DOHH2 (cell line): ENCODE measurements around the gene TBC1D16.

Experiments
- H3F3A ChIP-seq: fragments of 200-600 bp; sonication (generic), shearing (Covaris generic); 2 replicates; pipeline ENCODE4 v1.6.0; 2016; ENCODE audit warnings: antibody characterized with exemption, mild to moderate bottlenecking; ENCODE audit not compliant: control insufficient read depth, insufficient read depth
- H3K27ac ChIP-seq: fragments of 200-600 bp; sonication (generic); 2 replicates; pipeline ENCODE4 v1.5.1; 2014; ENCODE audit warnings: low read depth, mild to moderate bottlenecking, low read length, moderate library complexity
- H3K27me3 ChIP-seq: fragments of 200-600 bp; sonication (generic); 2 replicates; pipeline ENCODE4 v1.6.1; 2014; ENCODE audit warnings: mild to moderate bottlenecking, low read length, mixed read lengths; ENCODE audit not compliant: control insufficient read depth
- H3K36me3 ChIP-seq: fragments of 200-600 bp; sonication (generic); 2 replicates; pipeline ENCODE4 v1.6.1; 2014; ENCODE audit warnings: mild to moderate bottlenecking, low read length, moderate library complexity, mixed read lengths; ENCODE audit not compliant: control insufficient read depth
- H3K4me1 ChIP-seq: fragments of 200-600 bp; sonication (generic); 2 replicates; pipeline ENCODE4 v1.6.1; 2014; ENCODE audit warnings: mild to moderate bottlenecking, low read length, mixed read lengths; ENCODE audit not compliant: control insufficient read depth
- H3K4me2 ChIP-seq: fragments of 200-600 bp; sonication (generic); 2 replicates; pipeline ENCODE4 v1.6.0; 2014; ENCODE audit warnings: mild to moderate bottlenecking, low read length, moderate library complexity
- H3K4me3 ChIP-seq: fragments of 200-600 bp; sonication (generic); 2 replicates; pipeline ENCODE4 v1.5.1; 2014; ENCODE audit warnings: mild to moderate bottlenecking, low read length, mixed read lengths
- H3K79me2 ChIP-seq: fragments of 200-600 bp; sonication (generic); 2 replicates; pipeline ENCODE4 v1.6.1; 2014; ENCODE audit warnings: mild to moderate bottlenecking, low read length, mixed read lengths; ENCODE audit not compliant: control insufficient read depth
- H3K9me2 ChIP-seq: fragments of 200-600 bp; sonication (generic); replicated peaks from 2 replicates; pipeline ENCODE4 v1.6.1; 2014; ENCODE audit warnings: mild to moderate bottlenecking, low read length, mixed read lengths; ENCODE audit not compliant: control insufficient read depth
- H3K9me3 ChIP-seq: fragments of 200-600 bp; sonication (generic); 2 replicates; pipeline ENCODE4 v1.6.1; 2014; ENCODE audit warnings: antibody characterized with exemption, low read length, mixed read lengths; ENCODE audit not compliant: control insufficient read depth, insufficient read depth
- H4K20me1 ChIP-seq: fragments of 200-600 bp; sonication (generic); 2 replicates; pipeline ENCODE4 v1.6.0; 2014; ENCODE audit warnings: low read depth, mild to moderate bottlenecking, antibody characterized with exemption, low read length, moderate library complexity; ENCODE audit not compliant: control insufficient read depth, insufficient read depth
- CTCF ChIP-seq: fragments of 200-600 bp; sonication (generic); IDR thresholded peaks from one replicate; pipeline ENCODE4 v1.5.1; 2014; ENCODE audit warnings: antibody characterized with exemption, mild to moderate bottlenecking, low read depth, low read length; ENCODE audit not compliant: poor library complexity, severe bottlenecking
- EZH2phosphoT487 ChIP-seq: fragments of 200-600 bp; sonication (generic); IDR thresholded peaks from 2 replicates; pipeline ENCODE4 v1.6.1; 2017; ENCODE audit warnings: borderline replicate concordance, mild to moderate bottlenecking, antibody characterized with exemption, low read length, moderate library complexity, mixed read lengths

TBC1D16 gene

GRCh38 chr17:80072410-80072809 lies 36.7 kb upstream of the TBC1D16 start:
- TF ChIP-seq EZH2phosphoT487 (no peak), CTCF (no peak)
- Histone ChIP-seq H4K20me1 (no peaks in the 10 kb centered on the region), H3K27me3 (no peaks in the 10 kb centered on the region), H3K9me2 (no peaks in the 10 kb centered on the region), H3K4me1 (no peaks in the 10 kb centered on the region), H3K4me3 (no peak overlapping the region), H3K36me3 (no peaks in the 10 kb centered on the region), H3K9me3 (no peaks in the 10 kb centered on the region), H3K4me2 (no peak overlapping the region), H3F3A (no peaks in the 10 kb centered on the region), H3K79me2 (no peaks in the 10 kb centered on the region), H3K27ac (no peak overlapping the region)

DNA sequence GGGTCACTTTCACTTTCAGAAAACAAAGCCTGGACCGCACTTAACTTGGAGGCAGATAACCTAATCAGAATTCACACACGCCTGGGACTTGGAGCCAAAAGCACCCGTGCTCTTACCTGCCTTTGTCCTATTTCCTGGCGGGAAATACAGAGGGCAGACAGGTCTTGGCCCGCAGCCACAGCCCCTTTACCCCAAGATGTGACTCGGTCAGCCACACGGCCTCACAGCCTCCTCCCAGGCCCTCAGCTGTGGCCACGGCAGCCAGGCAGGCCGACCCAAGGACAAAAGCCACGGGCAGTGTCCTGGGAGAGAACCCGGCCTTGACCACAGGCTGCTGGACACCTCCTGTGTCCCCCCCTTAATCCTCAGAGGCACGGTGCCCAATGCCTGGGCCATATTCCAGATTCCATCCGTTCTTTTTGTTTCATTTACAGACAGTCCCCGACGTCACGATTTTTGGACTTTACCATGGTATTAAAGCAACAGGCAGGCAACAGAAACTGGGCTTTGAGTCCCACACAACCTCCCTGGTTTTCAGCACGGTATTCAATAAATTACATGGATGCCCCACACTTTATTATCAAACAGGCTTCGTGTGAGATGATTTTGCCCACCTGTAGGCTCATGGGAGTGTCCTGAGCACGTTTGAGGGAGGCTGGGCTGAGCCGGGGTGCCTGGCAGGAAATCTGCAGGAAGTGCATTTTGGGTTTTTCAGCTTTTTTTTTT lies 35.6 kb upstream of the TBC1D16 start:
- Histone ChIP-seq H3K9me3 (no peaks in the 10 kb centered on the region), H4K20me1 (no peaks in the 10 kb centered on the region), H3F3A (no peaks in the 10 kb centered on the region), H3K4me1 (no peaks in the 10 kb centered on the region), H3K9me2 (no peaks in the 10 kb centered on the region), H3K4me2 (no peak overlapping the region), H3K27me3 (no peaks in the 10 kb centered on the region), H3K27ac (no peak overlapping the region), H3K4me3 (no peak overlapping the region), H3K79me2 (no peaks in the 10 kb centered on the region), H3K36me3 (no peaks in the 10 kb centered on the region)
- no peak for TF ChIP-seq CTCF
- TF ChIP-seq EZH2phosphoT487 = no peak

GRCh38 chr17:80070375-80071115 lies 34.9 kb upstream of the TBC1D16 start:
- Histone ChIP-seq H3K79me2 (no peaks in the 10 kb centered on the region), H3K4me2 (no peak overlapping the region), H3K9me3 (no peaks in the 10 kb centered on the region), H3K27ac (no peak overlapping the region), H3K4me3 (no peak overlapping the region), H3K36me3 (no peaks in the 10 kb centered on the region), H3K9me2 (no peaks in the 10 kb centered on the region), H3F3A (no peaks in the 10 kb centered on the region), H4K20me1 (no peaks in the 10 kb centered on the region), H3K27me3 (no peaks in the 10 kb centered on the region), H3K4me1 (no peaks in the 10 kb centered on the region)
- no peak for TF ChIP-seq EZH2phosphoT487
- no peak for TF ChIP-seq CTCF
